Lung (tissue), 12 donors: ENCODE results near the gene KCNQ5. TPM values are rescaled to one million over a fixed set of nuclear protein-coding genes. Genes with fewer than 3 reads are reported as not detected.

Experiments used
- ATAC-seq: fragments of 200-7000 bp; cut with Tn5 transposase; one replicate; pipeline ENCODE4 v1.9.1; 2020; ENCODE audit warnings: moderate number of reproducible peaks; ENCODE audit not compliant: insufficient read depth, low FRiP score
- DNase-seq, 3 donors: peaks; one replicate each; pipeline ENCODE4 v3.0.0-alpha.2; 2013 to 2017
- H3K27ac ChIP-seq, 2 donors: one replicate each; pipeline ENCODE4 v1.5.1; 2013; ENCODE audit warnings: mild to moderate bottlenecking in 2 of 2, moderate library complexity in 2 of 2, control low read depth in 1 of 2, inconsistent platforms in 1 of 2, low read depth in 1 of 2, low read length in 1 of 2
- H3K27me3 ChIP-seq, 3 donors: one replicate each; pipeline ENCODE4 v1.5.1; 2013; ENCODE audit warnings: low read length in 2 of 3; ENCODE audit not compliant: control insufficient read depth in 3 of 3, insufficient read depth in 3 of 3
- H3K36me3 ChIP-seq, 4 donors: one replicate each; pipeline ENCODE4 v1.5.1; 2013; ENCODE audit warnings: low read length in 4 of 4, mild to moderate bottlenecking in 1 of 4, moderate library complexity in 1 of 4; ENCODE audit not compliant: control insufficient read depth in 4 of 4, insufficient read depth in 4 of 4
- H3K4me1 ChIP-seq, 5 donors: one replicate each; pipeline ENCODE4 v1.5.1; 2013; ENCODE audit warnings: low read length in 5 of 5, mild to moderate bottlenecking in 2 of 5, moderate library complexity in 1 of 5; ENCODE audit not compliant: control insufficient read depth in 5 of 5, insufficient read depth in 5 of 5
- H3K4me3 ChIP-seq: one replicate; pipeline ENCODE4 v1.5.1; 2013; ENCODE audit warnings: mild to moderate bottlenecking, control low read depth, moderate library complexity
- H3K9ac ChIP-seq, 2 donors: one replicate each; pipeline ENCODE4 v1.5.1; 2013; ENCODE audit warnings: low read length in 2 of 2, control low read depth in 1 of 2; ENCODE audit not compliant: insufficient read depth in 1 of 2
- H3K9me3 ChIP-seq, 4 donors: one replicate each; pipeline ENCODE4 v1.5.1; 2013; ENCODE audit warnings: low read length in 3 of 4, mild to moderate bottlenecking in 1 of 4, moderate library complexity in 1 of 4; ENCODE audit not compliant: control insufficient read depth in 4 of 4, insufficient read depth in 3 of 4
- WGBS, 2 donors: extraction: QIAGEN DNeasy Blood & Tissue Kit; methylation state at CpG; one replicate each; pipeline ENCODE4 v1.1.7; 2013; 5-methylcytosine and 5-hydroxymethylcytosine counted together
- polyA plus RNA-seq, 2 donors: library from polyadenylated mRNA; stranded (reverse); fragments of 200-250 nt; gene quantifications; one replicate each; pipeline ENCODE4 v1.2.1, GENCODE V29; 2013
- total RNA-seq, 2 donors: library from RNA; depleted of rRNA in 1 of 2; stranded (reverse); fragments of >200 nt in 1 of 2; gene quantifications; one replicate each; pipeline ENCODE4 v1.2.1, GENCODE V29; 2014 to 2021
- TF ChIP-seq, protein P1 (sequence below): IDR thresholded peaks from 2 replicates; pipeline ENCODE4 v1.5.1; 2012; ENCODE audit warnings: mild to moderate bottlenecking; ENCODE audit errors: control extremely low read depth, extremely low read depth
- donor health status: control.
- donor health status: control.
- donor health status: Bipolar disorder and iron deficiency.
- donor health status: healthy.
- donor health status: DM: yes; HTN: yes; CAD: no.

Gene KCNQ5
- total and polyA plus RNA-seq, 4 donors: 0.12 to 5.7 (median 0.46) TPM

DNA sequence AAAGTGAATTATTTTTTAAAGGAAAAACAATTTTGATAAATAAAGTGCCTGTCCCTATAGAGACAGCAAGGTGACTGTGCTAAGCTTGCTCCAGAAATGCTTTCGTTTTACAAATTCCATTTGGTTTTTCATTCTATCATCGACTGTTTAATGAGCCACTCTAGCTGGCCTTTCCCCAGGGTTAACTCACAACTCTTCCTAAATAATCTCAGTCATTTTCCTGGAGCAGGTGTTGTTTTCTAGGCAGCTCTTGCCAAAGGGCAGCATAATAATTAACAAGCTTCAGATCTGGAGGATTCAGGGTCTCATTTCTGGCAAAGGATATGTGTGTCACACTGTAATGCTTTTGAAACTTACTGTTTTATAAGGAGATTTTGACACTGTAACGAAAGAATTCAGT lies 419.2 kb downstream of the KCNQ5 start:
- Histone ChIP-seq H3K27ac (no peak overlapping the region), H3K9ac (no peak overlapping the region), H3K27me3 (no peaks in the 10 kb centered on the region), H3K4me3 (no peak overlapping the region), H3K9me3 (no peaks in the 10 kb centered on the region), H3K36me3 (no peaks in the 10 kb centered on the region), H3K4me1 (no peaks in the 10 kb centered on the region)
- DNase-seq: no peak
- WGBS, 2 donors: 59 to 81% methylated on average over 3 of the region's 3 CpGs
- ATAC-seq: no peak
- TF ChIP-seq, protein P1, sequence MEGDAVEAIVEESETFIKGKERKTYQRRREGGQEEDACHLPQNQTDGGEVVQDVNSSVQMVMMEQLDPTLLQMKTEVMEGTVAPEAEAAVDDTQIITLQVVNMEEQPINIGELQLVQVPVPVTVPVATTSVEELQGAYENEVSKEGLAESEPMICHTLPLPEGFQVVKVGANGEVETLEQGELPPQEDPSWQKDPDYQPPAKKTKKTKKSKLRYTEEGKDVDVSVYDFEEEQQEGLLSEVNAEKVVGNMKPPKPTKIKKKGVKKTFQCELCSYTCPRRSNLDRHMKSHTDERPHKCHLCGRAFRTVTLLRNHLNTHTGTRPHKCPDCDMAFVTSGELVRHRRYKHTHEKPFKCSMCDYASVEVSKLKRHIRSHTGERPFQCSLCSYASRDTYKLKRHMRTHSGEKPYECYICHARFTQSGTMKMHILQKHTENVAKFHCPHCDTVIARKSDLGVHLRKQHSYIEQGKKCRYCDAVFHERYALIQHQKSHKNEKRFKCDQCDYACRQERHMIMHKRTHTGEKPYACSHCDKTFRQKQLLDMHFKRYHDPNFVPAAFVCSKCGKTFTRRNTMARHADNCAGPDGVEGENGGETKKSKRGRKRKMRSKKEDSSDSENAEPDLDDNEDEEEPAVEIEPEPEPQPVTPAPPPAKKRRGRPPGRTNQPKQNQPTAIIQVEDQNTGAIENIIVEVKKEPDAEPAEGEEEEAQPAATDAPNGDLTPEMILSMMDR: no peak

DNA sequence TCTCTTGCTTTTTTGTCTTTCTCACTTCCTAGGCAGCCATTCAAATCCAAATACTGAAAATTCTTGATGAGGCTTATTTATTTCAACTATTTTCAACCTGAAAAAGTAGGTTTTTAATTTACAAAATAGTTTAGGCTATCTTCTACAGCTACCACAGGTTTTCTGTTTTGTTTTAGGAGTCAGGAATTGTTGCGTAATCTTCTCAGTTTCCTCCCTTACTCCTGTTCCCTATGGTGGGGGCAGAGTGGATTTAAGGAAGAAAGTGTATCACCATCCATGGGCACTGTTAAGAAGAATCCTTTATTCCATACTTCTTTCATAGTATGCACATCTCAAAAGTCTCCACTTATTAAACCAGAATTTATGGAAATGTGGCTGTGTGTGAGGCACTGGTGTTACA lies 421.0 kb downstream of the KCNQ5 start:
- no peak for ATAC-seq
- H3K27me3 ChIP-seq: no peaks in the 10 kb centered on the region
- no peak overlapping the region for H3K27ac ChIP-seq
- no peak for DNase-seq
- TF ChIP-seq, protein P1: no peak
- no peaks in the 10 kb centered on the region for H3K36me3 ChIP-seq
- no peak overlapping the region for H3K4me3 ChIP-seq
- H3K9me3 ChIP-seq: no peaks in the 10 kb centered on the region
- H3K9ac ChIP-seq: no peak overlapping the region
- no peaks in the 10 kb centered on the region for H3K4me1 ChIP-seq
- WGBS, 2 donors: 96 to 97% methylated on average over 1 of the region's 1 CpG

DNA sequence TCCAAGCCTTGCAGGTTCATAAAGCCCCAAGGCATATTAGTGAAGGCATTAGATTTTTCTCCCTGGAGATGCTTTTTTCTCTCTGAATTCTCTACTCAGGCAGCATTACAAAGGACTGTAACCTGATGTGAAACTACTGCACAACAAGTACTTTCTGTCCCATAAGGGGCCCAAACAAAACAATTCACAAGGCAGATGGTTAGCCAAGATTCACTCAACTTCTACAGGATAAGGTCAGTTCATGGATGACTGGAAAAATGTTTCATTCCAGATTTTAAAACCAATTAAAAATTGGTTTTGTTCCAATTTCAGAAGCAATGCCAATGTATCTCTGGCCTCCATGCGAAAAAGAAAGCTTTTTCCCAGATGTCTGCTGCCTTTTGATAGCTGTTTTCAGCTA lies 421.6 kb downstream of the KCNQ5 start:
- Histone ChIP-seq H3K9ac (no peak overlapping the region), H3K4me1 (no peaks in the 10 kb centered on the region), H3K27ac (no peak overlapping the region), H3K9me3 (no peaks in the 10 kb centered on the region), H3K36me3 (no peaks in the 10 kb centered on the region), H3K4me3 (no peak overlapping the region), H3K27me3 (no peaks in the 10 kb centered on the region)
- ATAC-seq: no peak
- WGBS, 2 donors: 88 to 93% methylated on average over 1 of the region's 1 CpG
- TF ChIP-seq, protein P1: no peak
- no peak for DNase-seq

GRCh38 chr6:73045609-73046008 lies 423.7 kb downstream of the KCNQ5 start:
- TF ChIP-seq, protein P1: no peak
- ATAC-seq: no peak
- 88 to 89% methylated on average over 2 of the region's 2 CpGs for WGBS, 2 donors

More at GRCh38 chr6:73045609-73046008, 423.7 kb downstream of the KCNQ5 start:
- Histone ChIP-seq H3K4me3 (no peak overlapping the region), H3K9me3 (no peaks in the 10 kb centered on the region), H3K4me1 (no peaks in the 10 kb centered on the region), H3K27ac (no peak overlapping the region), H3K27me3 (no peaks in the 10 kb centered on the region), H3K9ac (no peak overlapping the region), H3K36me3 (no peaks in the 10 kb centered on the region)
- DNase-seq: no peak
